ENCODE data around the gene PHKB.

The PHKB gene

DNA sequence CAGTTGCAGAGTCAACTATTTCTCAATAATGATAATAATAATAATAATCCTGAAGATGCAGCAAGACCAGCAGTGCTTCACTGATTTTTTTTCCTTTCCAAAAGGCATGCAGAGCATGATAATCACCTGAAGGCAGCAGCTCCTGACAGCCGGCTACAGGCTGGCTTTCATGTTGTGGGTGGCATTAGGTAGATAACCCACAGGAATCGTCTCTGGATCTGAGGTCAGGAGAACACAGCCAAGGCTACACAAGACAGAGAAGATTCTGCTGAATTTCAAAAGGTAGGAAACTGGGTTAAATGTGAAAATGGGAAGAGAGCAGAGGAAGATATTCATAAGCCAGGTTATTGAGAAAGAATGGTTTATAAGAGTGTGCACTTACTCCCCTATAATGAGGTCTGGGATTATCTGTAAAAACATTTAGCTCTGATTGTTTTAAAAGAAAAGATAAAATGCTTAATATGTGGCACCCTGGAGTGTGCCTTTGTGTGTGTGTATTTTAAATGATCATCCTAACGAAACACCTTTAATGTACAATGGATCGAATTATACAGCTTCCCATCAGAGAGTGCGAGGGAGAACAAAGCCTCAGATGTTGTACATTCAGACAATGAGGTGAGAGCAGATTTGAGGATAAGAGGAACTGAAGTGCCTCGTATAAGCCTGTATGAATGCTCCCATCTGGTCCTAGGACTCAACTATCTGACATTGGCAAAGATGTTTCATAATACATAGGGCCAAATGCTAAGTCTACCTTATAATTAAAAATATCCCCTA lies 273.1 kb downstream of the PHKB start:
- no peak for DNase-seq

DNA sequence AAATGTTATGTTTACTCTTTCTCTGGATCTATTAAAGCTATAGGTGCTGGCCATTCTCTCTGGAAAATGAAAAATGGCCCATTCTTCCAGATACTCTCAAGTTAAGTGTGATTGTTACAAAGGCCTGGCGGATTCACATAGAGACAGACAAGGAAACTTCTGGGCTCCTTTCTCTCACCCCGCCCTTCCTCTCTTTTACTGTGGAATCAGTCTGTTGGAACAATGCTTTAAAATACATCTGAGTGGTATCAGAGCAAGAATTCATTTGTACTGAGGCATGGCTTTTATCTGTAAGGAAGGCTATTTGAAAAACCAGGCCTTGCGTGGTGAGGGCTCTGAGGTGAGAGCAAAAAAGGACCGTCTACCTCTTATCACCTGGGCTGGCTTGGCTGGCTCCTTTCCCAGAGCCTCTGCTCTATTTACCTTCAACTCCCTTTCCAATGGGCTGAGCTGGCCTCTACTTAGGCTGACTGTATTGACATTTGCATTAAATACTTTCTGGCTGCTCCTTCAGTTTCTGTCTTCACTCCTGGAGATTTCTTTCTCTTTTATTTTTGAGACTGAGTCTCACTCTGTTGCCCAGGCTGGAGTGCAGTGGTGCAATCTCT lies 274.0 kb downstream of the PHKB start:
- no peak for DNase-seq

DNA sequence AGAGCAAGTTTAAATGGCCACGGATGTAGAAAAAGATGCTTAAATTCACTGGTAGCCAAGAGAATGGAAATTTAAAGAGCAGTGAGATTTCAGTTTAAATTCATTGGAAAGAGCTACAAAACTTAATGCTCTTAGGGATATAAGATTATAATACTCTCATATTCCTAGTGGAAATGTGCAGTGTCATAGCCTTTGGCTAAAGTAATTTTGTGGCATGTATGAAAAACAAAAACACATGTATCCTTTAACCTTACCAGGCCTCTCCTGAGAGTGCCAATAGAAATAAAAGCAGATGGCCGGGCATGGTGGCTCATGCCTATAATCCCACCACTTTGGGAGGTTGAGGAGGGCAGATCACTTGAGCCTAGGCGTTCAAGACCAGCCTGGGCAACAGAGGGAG lies 289.2 kb downstream of the PHKB start:
- no peak for DNase-seq

Measured in CD4-positive, alpha-beta T cell treated with Interleukin-17A for 1 hour (primary cell).